ENCODE measurements around the gene HINT3. TPM values are rescaled to one million over a fixed set of nuclear protein-coding genes. Genes with fewer than 3 reads are reported as not detected.

HINT3 gene
- total RNA-seq, 1 experiment from 2014 or later = 12.7 TPM

- peaks cover 92% of the 10 kb centered on the region for H3K79me2 ChIP-seq (ENCODE audit: insufficient read depth, low read length)
- H3K9me2 ChIP-seq (ENCODE audit: insufficient read depth) = peaks cover 6% of the 10 kb centered on the region; the same call in 1 of the 2 replicates
- POLR2A ChIA-PET = no interaction called here
- no peaks in the 10 kb centered on the region for H3K9me3 ChIP-seq (ENCODE audit: control insufficient read depth in 1 of 2, insufficient read depth in 1 of 2, low read depth in 1 of 2, low read length in 2 of 2)
- H3K4me1 ChIP-seq (ENCODE audit: control insufficient read depth in 1 of 2, insufficient read depth in 2 of 2, low read length in 2 of 2) = peaks cover 3 to 27% of the 10 kb centered on the region in 2 experiments; a peak in 3 of 4 replicates
- no peak overlapping the region for H3K9ac ChIP-seq (ENCODE audit: low read length)
- intact Hi-C loops (cut with micrococcal nuclease) = loop anchor here (10.0 kb wide), 1 partner anchor 353 kb away; the partner anchor contains the start of gene CENPW
- CTCF ChIA-PET = interaction anchor here (1.0 to 1.3 kb wide), 2 partner anchors 17 to 46 kb away, joined by 3 to 4 read pairs; no protein-coding TSS in a partner anchor
- H2AFZ ChIP-seq (ENCODE audit: low read depth, low read length, poor library complexity, severe bottlenecking) = no peak overlapping the region
- no peak overlapping the region for H3K4me2 ChIP-seq (ENCODE audit: low read length)
- no peak overlapping the region for H3K4me3 ChIP-seq (replicated peaks in 1 of 2; ENCODE audit: low read depth in 1 of 2, low read length in 2 of 2)
- H3K27ac ChIP-seq (ENCODE audit: low read depth, low read length) = no peak overlapping the region
- ATAC-seq (no peak), DNase-seq (ENCODE audit: low read depth, low spot score) (no peak)
- no TSS peak for BruUV-seq (replicated peaks)
- no peaks in the 10 kb centered on the region for H3K36me3 ChIP-seq (ENCODE audit: control insufficient read depth in 1 of 2, insufficient read depth in 2 of 2, low read length in 2 of 2)
- TF ChIP-seq CBX3 (IDR thresholded peaks at IDR 0.05; ENCODE audit: low read depth) (no peak), TCF7L2 (IDR thresholded peaks at IDR 0.05; ENCODE audit: borderline replicate concordance, extremely low read depth, insufficient read depth, insufficient read length) (no peak)
- no peaks in the 10 kb centered on the region for H3K27me3 ChIP-seq (ENCODE audit: insufficient read depth, low read length)
- peaks cover 26% of the 10 kb centered on the region for H4K20me1 ChIP-seq (ENCODE audit: insufficient read depth)
- RAD21 ChIA-PET (ENCODE audit: low non-redundant PET in 1 of 2, low total read pairs in 2 of 2, uncharacterized antibody in 2 of 2, unreplicated experiment in 2 of 2) = no interaction called here
Observed at GRCh38 chr6:125991653-125992052, 35.1 kb downstream of the HINT3 start.

DNA sequence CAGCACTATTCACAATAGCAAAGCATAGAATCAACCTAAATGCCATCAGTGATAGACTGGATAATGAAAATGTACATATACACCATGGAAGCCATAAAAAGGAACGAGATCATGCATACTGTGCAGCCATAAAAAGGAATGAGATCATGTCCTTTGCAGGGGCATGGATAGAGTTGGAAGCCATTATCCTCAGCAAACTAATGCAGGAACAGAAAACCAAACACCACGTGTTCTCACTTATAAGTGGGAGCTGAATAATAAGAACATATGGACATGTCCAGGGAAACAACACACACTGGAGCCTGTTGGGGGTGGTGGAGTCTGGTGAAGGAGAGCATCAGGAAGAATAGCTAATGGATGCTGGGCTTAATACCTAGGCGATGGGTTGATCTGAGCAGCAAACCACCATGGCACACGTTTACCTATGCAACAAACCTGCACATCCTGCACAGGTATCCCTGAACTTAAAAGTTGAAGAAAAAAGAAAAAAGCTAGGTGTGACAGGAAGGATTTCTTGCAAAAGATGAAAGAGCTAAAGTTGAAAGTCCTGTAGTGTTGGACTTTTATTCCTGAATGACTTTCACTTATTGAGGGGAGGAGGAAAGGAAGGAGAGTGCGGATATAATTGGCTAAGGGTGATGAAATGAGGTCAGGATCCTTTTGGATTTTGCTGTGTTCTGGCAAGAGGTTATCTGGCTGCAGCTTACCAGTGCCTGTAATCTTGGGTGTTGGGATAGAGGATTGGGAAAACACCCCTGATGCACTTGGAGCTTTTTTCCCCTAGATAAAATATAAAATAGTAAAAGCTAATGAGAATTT lies 38.3 kb downstream of the HINT3 start:
- H4K20me1 ChIP-seq (ENCODE audit: insufficient read depth) = peaks cover 29% of the 10 kb centered on the region
- peaks cover 88% of the 10 kb centered on the region for H3K79me2 ChIP-seq (ENCODE audit: insufficient read depth, low read length)
- no peak overlapping the region for H3K27ac ChIP-seq (ENCODE audit: low read depth, low read length)
- no TSS peak for BruUV-seq (replicated peaks)
- no peak for DNase-seq (ENCODE audit: low read depth, low spot score)
- H3K36me3 ChIP-seq (ENCODE audit: control insufficient read depth in 1 of 2, insufficient read depth in 2 of 2, low read length in 2 of 2) = peaks cover 5 to 26% of the 10 kb centered on the region in 2 experiments; a peak in 3 of 4 replicates
- no peaks in the 10 kb centered on the region for H3K9me3 ChIP-seq (ENCODE audit: control insufficient read depth in 1 of 2, insufficient read depth in 1 of 2, low read depth in 1 of 2, low read length in 2 of 2)
- H3K4me2 ChIP-seq (ENCODE audit: low read length) = no peak overlapping the region
- no peaks in the 10 kb centered on the region for H3K9me2 ChIP-seq (ENCODE audit: insufficient read depth)
- ChIA-PET CTCF (interaction anchor here (0.8 to 2.1 kb wide), 7 partner anchors 9 to 1196 kb away, joined by 3 to 10 read pairs (median 4); partner anchors contain the start of gene TRMT11), POLR2A (interaction anchor here (1.3 kb wide), 1 partner anchor 9 kb away, joined by 4 read pairs; the partner anchor contains the start of gene TRMT11), RAD21 (ENCODE audit: low non-redundant PET in 1 of 2, low total read pairs in 2 of 2, uncharacterized antibody in 2 of 2, unreplicated experiment in 2 of 2) (no interaction called here)
- H3K4me3 ChIP-seq (replicated peaks in 1 of 2; ENCODE audit: low read depth in 1 of 2, low read length in 2 of 2) = no peak overlapping the region
- H2AFZ ChIP-seq (ENCODE audit: low read depth, low read length, poor library complexity, severe bottlenecking) = no peak overlapping the region
- no peak for ATAC-seq
- intact Hi-C loops (cut with micrococcal nuclease) = loop anchor here (5.0 to 10.0 kb wide), 3 partner anchors 317 to 662 kb away; partner anchors contain the start of gene CENPW
- TF ChIP-seq SIN3A (IDR thresholded peaks at IDR 0.05; ENCODE audit: low read depth) = no peak
- TF ChIP-seq REST (IDR thresholded peaks at IDR 0.05; ENCODE audit: low read depth) = no peak
- TF ChIP-seq CBX3 (IDR thresholded peaks at IDR 0.05; ENCODE audit: low read depth) = no peak
- TF ChIP-seq ZNF274 (IDR thresholded peaks at IDR 0.05; ENCODE audit: low read depth, low read length) = no peak
- TF ChIP-seq ELF1 (IDR thresholded peaks at IDR 0.05; ENCODE audit: borderline replicate concordance, low read depth) = no peak
- TF ChIP-seq RAD21 (IDR thresholded peaks at IDR 0.05; ENCODE audit: low read depth) = no peak
- no peak for TF ChIP-seq ZFX (IDR thresholded peaks at IDR 0.05)
- no peak for TF ChIP-seq TCF7L2 (IDR thresholded peaks at IDR 0.05; ENCODE audit: borderline replicate concordance, extremely low read depth, insufficient read depth, insufficient read length)
- no peak for TF ChIP-seq YY1 (IDR thresholded peaks at IDR 0.05; ENCODE audit: extremely low read depth, insufficient replicate concordance, low read depth, low read length)
- TF ChIP-seq EZH2 (IDR thresholded peaks at IDR 0.05) = no peak
- no peaks in the 10 kb centered on the region for H3K27me3 ChIP-seq (ENCODE audit: insufficient read depth, low read length)
- H3K9ac ChIP-seq (ENCODE audit: low read length) = no peak overlapping the region
- peaks cover 0 to 3% of the 10 kb centered on the region in 2 experiments; a peak in 1 of 4 replicates for H3K4me1 ChIP-seq (ENCODE audit: control insufficient read depth in 1 of 2, insufficient read depth in 2 of 2, low read length in 2 of 2)
